NCI-H187 treated with DMSO at 0.1 percent for 48 hours (cell line): Measurements from ENCODE around the gene WNT9B.

Experiments
- DNase-seq: peaks from one replicate; lab custom pipeline; 2025; lab: John Stamatoyannopoulos, UW

Gene WNT9B

DNA sequence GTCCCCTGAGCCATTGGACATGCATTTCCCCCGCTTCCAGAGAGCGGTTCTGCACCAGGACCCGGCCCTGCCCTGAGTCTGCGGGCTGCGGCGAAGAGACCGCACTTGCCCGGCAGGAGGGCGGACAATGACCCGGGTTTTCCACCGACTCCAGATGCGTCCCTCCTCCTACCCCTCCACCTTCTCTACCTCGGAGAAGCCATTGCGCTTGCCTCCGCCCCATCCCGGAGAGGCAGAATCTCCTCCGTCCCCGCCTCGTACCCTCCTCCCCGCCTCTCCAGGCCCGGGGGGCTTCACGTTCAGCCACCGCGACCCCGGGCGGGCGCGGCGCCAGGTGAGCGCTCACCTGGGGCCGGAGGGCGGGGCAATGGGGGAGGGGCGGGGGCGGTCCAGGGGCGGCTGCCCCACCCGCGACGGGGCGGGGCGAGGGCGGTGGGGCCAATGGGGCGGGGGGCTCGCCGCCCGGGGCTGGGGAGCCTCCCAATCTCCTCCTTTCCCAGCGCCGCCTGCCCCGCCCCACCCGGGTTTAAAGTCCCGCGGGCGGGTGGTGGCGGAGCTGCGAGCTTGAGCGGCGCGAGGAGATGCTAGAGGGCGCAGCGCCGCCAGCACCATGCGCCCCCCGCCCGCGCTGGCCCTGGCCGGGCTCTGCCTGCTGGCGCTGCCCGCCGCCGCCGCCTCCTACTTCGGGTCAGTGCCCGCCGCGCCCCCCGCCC, at the start of gene WNT9B:
Gene WNT9B, plus strand, starts transcription at position 555 of the 713 bp plus-strand sequence. Its CDS starts 56 bp downstream, at position 611.
- DNase-seq, result no peak

- DNase-seq, result no peak
Observed at GRCh38 chr17:46802800-46803199, 48.6 kb upstream of the WNT9B start.

GRCh38 chr17:46803544-46803943, 47.8 kb upstream of the WNT9B start:
- DNase-seq, result no peak

- DNase-seq, result no peak
Observed at GRCh38 chr17:46805771-46806170, 45.6 kb upstream of the WNT9B start.

DNA sequence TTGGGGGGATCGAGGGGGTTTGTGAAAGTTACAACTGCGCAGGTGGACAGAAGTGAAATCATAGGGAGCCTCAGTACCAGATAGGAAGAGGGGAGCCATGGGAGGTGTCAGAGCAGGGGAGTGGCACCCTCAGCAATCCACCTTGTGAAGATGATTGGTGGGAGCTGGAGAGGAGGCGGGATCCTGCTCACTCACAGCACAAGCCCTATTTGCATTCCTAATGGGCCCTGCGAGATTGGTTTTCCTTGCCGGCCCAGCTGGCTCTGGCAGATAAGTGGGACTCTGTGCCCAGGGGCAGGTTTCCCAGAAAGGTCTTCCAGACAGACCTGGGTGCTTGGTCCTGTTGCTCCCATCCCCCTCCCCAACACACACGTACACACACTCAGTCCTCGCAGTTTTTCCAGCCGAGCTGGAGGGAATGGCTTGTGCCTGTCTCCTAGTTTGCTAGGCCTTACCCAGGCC, 42.2 kb upstream of the WNT9B start:
- DNase-seq, result no peak

DNA sequence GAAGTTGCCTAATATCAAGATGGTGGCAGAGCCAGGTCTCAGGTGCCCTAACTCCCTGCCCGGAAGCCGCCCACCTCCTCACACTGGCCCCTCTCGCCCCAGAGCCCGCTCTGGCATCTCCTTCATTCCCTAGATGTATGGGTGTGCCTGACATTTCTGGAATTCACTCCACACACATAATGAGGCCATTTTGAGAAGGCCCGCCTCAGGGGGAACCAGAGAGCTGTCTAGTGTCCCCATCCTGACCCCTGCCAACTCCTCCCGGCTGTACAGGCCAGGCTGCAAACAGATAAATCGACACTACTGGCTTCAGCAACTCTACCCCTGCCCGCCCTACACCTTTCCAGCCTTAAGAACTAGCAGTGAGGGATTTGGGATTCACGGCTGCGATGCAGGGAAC, 40.5 kb upstream of the WNT9B start:
- no peak for DNase-seq

DNA sequence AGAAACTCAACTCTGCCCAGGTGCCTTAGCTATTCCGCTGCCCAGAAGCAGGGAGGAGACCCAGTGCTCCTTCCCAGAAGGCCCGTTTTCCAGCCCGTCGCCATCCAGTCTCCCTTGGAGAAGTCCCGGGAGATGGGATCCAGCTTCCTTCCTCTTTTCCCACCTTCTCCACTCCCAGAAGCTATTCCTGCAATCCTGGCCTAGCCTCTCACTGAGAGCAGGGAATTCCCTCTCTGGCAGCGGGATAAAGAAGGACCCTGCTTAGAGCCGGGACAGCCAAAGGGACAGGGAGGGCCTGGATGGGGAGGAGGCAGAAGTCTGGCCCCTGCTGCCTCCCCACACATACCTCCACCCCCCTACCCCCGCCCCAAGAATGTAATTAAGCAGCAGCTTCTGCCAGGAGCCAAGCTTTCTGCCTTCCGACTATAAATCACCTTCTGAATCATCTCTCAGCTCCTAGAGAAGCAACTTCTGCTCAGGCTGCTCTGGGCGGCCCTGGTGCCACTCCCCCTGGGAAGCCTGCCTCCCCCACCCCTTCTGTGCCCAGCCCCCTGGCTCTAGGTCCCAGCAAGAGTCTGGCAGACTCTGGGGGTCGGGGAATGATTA, 39.3 kb upstream of the WNT9B start:
- DNase-seq, result no peak

DNA sequence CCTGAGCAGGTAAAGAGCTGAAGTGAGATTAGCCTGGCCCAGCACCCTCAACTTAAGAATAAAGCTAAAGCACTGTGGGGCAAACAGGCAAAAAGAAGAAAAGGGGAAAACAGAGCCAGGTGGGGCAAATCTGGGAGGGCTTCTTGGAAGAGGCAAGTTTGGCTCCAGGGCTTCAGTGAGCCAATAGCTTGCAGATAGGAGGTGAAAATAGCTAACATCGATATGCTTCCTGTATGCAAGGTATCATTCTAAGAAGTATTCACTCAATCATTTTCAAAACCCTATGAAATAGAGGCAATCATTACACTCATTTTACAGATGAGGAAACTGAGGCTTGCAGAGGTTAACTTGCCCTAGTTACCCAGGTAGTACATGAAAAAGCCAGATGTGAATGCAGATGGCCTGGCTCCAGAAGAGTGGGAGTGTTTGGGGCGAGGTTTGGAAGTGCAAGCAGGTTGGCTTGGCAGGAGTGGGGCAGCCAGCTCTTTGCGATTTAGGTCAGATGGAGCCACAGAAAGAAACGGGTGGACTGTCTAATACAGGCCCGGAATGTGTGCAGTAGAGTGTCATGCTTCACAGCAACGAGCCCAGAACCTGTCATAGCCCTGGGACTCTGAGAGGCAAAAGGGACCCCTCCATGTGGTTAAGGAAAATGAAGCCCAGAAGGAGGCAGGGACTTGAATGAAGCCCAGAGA, 38.6 kb upstream of the WNT9B start:
- DNase-seq, result no peak

DNA sequence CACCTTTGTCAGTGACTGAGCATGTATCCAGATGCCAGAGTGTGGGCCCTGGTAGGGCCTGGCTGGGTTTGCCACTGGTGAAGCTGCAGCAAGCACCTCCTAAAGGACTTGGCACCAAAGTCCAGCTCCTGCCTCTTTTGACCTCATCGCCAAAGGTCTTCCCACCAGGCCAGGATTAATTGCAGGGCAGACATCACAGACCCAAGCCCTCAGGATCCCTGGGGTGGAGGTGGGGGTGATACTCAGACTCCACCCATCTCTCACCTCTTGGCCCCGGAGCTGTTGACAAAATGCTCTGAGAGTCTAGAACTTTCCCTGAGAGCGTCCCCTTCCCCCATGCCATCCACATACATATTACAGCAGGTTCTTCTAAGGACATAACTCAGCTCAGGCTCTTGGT, 37.5 kb upstream of the WNT9B start:
- no peak for DNase-seq

DNA sequence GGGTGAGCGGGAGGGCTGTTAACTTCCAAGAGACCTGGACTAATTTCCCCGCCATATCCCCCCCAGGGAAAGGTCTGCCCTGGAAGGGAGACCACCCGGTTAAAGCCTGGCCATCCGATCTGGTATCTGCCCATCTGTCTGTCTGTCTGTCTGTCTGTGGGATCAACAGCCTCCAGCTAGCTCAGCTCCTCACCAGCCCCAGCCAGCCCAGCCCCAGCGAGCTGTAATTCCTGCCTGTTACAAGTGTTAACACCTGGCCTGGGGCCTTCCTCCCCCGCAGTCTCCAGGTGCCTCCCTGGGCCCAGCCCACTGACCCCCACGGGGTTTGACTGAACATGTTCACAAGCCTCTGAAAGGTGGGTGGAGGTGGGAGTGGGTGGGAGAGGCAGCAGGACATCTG, 36.9 kb upstream of the WNT9B start:
- DNase-seq, result no peak

GRCh38 chr17:46815474-46816353, 35.7 kb upstream of the WNT9B start:
- no peak for DNase-seq

DNA sequence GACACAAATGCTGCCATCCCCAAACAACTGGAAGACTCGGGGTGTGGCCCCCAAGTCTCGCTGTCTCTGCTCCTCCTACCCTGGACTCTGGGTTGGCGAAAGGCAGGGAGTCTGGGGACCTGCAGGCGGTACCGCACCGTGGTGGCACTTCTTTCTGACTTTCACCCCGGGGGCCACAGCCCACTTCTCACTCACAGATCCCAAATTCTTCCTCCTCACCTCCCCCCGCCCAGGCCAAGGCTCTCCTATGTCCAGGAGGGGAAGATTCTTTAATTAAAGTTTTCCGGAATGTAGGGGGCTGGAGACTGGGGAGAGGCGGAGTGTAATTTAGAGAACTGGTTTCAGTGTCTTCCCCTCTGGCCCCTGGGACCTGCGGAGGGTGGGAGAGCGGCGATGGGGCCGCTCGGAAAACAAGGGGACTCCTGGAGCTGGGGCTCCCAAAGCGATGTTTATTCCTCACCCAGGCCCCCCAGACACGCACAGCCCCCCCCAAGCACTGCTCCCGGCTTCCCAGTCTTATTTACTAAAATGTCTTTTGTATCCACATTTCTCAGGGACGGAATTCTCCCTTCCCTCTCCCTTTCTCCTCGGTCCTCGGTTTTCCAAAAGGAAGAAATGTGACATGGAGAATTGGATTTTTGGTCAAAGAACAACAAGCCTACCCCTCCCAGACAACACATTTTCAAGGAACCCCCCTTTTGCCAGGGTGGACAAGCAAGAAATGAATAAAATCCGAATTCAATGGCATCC, 34.1 kb upstream of the WNT9B start:
- no peak for DNase-seq

GRCh38 chr17:46817901-46818209, 33.5 kb upstream of the WNT9B start:
- DNase-seq, result no peak

GRCh38 chr17:46818316-46818928, 33.0 kb upstream of the WNT9B start, which contains the start of gene WNT3:
TSS of gene WNT3 (minus strand) at chr17:46818692. CDS start at chr17:46818597, 95 bp downstream.
- no peak for DNase-seq

DNA sequence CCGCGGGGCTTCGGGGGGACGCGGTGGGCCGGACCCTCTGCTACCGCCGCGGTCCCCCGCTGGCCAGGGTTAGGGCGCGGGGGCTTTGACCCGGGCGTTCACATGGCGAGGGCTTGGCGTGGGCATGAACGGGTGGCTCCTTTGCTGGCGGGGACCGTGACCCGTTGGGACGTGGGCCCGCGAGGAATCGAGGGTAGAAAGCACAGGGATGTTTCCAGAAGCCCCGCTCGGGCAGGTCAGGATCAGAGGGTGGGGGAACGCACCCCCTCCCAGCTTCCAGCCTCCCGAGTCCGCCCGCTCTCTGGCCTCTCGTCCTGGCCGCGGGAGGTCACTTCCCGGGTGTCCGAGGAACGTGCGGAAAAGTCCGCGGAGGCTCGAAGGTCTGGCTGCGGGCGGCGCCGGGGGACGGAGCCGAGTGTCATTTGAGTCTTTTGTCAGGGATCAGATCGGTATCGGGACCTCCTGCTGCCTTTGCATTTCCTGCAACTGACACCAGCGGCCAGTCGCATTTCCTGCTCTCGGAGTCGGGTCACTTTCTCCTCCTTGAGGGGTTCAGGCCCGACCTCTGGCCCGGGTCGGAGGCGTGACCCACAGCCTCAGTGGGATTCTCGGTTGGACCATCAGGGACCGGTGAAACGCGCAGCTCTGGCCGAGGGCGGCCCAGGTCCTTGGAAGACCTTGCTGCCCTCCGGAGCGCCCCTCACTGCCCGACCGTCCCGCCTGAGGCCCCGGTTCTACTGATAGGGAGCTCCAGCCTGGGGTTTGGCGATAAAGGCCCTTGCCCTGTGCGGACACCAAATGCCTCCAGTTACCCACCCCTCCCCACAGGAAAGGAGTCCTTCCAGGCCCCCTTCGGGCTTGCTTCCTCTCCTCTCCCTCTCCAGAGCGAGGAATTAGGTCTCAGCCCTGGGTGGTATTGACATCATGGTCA, 32.2 kb upstream of the WNT9B start:
- no peak for DNase-seq

GRCh38 chr17:46819906-46820351, 31.5 kb upstream of the WNT9B start:
- no peak for DNase-seq

GRCh38 chr17:46820592-46821450, 30.6 kb upstream of the WNT9B start:
- no peak for DNase-seq

DNA sequence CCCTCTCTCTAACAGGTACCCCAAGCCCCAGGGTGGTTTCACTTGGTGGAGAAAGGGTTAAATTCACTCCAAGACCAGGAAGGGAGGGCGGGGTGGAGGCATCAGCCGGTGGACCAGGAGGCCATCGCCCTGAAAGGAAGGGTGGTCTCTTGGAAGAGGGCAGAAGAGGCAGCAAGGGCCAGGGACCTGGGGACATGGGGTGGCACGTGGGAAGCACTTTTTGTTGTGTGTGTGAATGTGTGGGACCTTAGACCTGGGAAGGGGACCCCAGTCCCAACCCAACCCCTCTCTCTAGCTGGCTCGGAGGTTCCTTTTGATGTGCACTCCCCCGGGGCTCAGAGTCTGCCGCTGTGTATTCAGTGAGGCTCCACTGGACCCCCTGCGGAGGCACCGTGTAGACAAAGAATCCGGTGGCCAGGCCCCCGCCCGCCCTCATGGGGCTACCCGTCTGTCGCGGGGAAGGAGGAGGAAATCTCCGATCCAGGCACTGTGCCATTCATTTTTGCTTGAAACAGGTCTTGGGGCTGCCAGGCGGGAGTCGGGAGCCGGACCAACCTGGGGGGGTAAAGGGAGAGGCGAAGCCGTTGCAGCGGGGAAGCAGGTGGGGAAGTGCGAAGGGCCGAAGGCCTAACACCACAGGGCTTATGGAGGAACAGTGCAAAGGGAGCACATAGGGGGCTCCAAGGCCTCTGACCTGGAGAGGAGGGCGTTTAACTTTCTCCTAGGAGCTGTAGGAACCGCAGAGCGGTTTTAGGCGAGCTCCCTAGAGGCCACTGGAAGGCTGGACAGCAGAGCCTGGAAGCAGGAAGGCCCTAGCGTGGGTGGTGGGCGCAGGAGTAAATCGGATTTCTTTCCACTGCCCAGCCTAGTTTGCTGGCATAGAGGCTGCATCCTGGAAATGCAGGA, 29.6 kb upstream of the WNT9B start:
- DNase-seq, result no peak
